ENCODE measurements around the gene IP6K2. TPM values are rescaled to one million over a fixed set of nuclear protein-coding genes. Genes with fewer than 3 reads are reported as not detected.
A peak's percentile ranks its signal among the peaks of the same experiment; 100 is the strongest.

The IP6K2 gene
- total and polyA plus RNA-seq, 2 of the 13 experiments (the other 11 are each of a cell fraction or from before 2014, with no cell fraction given) = 85.5 to 112 TPM

- TF ChIP-seq ZSCAN21 (CRISPR knock-in tag; IDR thresholded peaks at IDR 0.05; ENCODE audit: borderline replicate concordance) (peak; percentile 99), AKNA (CRISPR knock-in tag; IDR thresholded peaks at IDR 0.05; ENCODE audit: borderline replicate concordance) (no peak), ZFP36 (IDR thresholded peaks at IDR 0.05; ENCODE audit: borderline replicate concordance, low read depth, low read length, partially characterized antibody) (no peak), TBX2 (CRISPR knock-in tag; IDR thresholded peaks at IDR 0.05; ENCODE audit: borderline replicate concordance) (peak; percentile 74; the same call in 1 of the 2 replicates), RAD21 (CRISPR knock-in tag; IDR thresholded peaks at IDR 0.05) (peak; percentile 80), HOXA7 (CRISPR knock-in tag; IDR thresholded peaks at IDR 0.05) (no peak), ZBTB38 (CRISPR knock-in tag; IDR thresholded peaks at IDR 0.05) (0 out of 2 replicates have a peak, but pooled peaks have one; percentile 59), IKZF4 (CRISPR knock-in tag; IDR thresholded peaks at IDR 0.05; ENCODE audit: borderline replicate concordance, low read depth, not compliant biosample characterization) (no peak), ZNF33A (CRISPR knock-in tag; IDR thresholded peaks at IDR 0.05; ENCODE audit: borderline replicate concordance) (no peak), ZNF780A (CRISPR knock-in tag; IDR thresholded peaks at IDR 0.05) (no peak), NFE2L1 (CRISPR knock-in tag; IDR thresholded peaks at IDR 0.05; ENCODE audit: borderline replicate concordance) (0 out of 2 replicates have a peak, but pooled peaks have one; percentile 49), MEIS1 (CRISPR knock-in tag; IDR thresholded peaks at IDR 0.05; ENCODE audit: borderline replicate concordance) (peak; percentile 89; the same call in 1 of the 2 replicates)
- TF ChIP-seq, protein P1, sequence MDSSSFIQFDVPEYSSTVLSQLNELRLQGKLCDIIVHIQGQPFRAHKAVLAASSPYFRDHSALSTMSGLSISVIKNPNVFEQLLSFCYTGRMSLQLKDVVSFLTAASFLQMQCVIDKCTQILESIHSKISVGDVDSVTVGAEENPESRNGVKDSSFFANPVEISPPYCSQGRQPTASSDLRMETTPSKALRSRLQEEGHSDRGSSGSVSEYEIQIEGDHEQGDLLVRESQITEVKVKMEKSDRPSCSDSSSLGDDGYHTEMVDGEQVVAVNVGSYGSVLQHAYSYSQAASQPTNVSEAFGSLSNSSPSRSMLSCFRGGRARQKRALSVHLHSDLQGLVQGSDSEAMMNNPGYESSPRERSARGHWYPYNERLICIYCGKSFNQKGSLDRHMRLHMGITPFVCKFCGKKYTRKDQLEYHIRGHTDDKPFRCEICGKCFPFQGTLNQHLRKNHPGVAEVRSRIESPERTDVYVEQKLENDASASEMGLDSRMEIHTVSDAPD (CRISPR knock-in tag; IDR thresholded peaks at IDR 0.05) = no peak
- TF ChIP-seq, protein P2, sequence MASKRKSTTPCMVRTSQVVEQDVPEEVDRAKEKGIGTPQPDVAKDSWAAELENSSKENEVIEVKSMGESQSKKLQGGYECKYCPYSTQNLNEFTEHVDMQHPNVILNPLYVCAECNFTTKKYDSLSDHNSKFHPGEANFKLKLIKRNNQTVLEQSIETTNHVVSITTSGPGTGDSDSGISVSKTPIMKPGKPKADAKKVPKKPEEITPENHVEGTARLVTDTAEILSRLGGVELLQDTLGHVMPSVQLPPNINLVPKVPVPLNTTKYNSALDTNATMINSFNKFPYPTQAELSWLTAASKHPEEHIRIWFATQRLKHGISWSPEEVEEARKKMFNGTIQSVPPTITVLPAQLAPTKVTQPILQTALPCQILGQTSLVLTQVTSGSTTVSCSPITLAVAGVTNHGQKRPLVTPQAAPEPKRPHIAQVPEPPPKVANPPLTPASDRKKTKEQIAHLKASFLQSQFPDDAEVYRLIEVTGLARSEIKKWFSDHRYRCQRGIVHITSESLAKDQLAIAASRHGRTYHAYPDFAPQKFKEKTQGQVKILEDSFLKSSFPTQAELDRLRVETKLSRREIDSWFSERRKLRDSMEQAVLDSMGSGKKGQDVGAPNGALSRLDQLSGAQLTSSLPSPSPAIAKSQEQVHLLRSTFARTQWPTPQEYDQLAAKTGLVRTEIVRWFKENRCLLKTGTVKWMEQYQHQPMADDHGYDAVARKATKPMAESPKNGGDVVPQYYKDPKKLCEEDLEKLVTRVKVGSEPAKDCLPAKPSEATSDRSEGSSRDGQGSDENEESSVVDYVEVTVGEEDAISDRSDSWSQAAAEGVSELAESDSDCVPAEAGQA (IDR thresholded peaks at IDR 0.05; ENCODE audit: low read depth) = no peak
- TF ChIP-seq, protein P2 (CRISPR knock-in tag; IDR thresholded peaks at IDR 0.05; ENCODE audit: borderline replicate concordance) = no peak
Observed at GRCh38 chr3:48739955-48740823, 23.2 kb upstream of the IP6K2 start (continued).

All from HepG2 (cell line).